NCI-H748 treated with DMSO at 0.1 percent for 48 hours (cell line): ENCODE results near the gene ZNF266.

Source experiments
- DNase-seq: peaks from one replicate; lab custom pipeline; 2025; lab: John Stamatoyannopoulos, UW

The ZNF266 gene

DNA sequence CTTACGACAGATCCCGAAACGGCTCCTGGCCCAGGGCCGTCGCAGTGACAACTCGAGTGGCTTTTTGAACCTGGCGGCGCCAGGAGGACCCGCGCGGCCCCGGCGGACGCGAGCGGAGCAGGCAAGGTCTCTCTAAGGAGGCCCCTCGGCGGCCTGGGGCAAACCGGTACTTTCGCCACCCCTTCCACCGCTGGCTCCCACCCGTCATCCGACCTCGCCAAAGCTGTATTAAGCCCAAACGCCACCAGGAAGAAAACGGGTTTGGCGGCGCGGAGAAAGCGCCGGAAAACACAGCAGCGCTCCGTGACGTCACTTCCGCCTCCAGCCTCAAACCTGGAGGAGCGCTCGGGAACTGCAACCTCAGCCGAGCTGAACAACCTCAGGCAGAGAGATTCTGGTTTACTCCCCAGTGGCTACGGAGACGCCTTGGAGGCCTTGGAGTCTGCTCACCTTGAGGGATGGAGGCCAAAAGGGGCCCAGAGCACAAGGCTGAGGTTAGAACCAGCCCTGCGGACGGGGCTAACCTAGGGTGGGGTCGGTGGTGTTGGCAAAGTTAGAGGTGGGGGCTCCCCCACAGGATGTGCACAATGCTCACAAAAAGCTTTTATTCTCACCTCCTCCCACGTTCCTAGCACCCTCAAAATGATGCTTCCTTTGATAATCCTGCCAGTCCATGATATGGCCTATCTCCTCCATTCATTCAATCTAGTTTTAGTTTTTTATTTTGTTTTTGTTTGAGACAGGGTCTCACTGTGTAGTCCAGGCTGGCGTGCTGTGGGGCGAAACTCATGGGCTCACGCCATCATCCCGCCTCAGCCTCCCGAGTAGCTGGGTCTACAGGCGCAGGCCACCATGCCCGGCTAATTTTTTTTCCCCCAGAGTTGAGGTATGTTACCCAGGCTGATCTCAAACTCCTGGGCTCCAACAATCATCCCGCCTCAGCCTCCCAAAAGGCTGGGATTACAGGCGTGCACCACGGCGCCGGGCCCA, at the start of gene ZNF266:
Gene ZNF266, minus strand, starts transcription at position 295 of the 990 bp plus-strand sequence. CDS start 15,484 bp downstream, outside the sequence.
- peak; percentile 51 for DNase-seq

DNA sequence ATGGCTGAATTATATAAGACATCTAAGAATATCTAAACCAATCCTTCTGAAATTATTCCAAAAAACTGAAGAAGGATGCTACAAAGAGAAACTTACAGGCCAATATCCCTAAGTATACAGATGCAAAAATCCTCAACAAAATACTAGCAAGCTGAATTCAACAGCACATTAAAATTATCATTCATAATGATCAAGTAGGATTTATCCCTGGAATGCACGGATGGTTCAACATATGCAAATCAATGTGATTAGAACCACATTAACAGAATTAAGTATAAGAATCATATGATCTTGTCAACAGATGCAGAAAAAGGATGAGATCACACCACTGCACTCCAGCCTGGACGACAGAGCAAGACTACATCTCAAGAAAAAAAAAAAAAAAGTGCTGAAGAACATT, 49.8 kb upstream of the ZNF266 start:
- DNase-seq, result no peak

DNA sequence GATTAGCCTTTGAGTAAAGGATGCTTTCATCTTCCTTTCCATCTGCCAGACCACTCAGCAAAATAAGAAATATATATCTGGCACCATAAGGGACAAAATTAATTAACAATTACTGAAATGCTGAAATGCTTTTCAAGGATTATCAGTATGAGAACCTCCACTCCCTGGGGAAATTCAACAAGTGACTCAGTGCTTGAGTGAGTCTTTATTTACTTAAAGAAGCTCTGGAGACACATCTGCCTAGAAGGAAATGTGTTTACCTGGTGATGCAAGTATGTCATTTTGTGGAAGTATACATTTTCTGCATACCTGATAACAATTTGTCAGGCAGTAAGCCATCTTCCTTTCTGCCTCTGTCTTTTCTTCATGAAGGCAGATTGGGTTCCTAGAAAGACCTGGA, 39.6 kb upstream of the ZNF266 start:
- no peak for DNase-seq

DNA sequence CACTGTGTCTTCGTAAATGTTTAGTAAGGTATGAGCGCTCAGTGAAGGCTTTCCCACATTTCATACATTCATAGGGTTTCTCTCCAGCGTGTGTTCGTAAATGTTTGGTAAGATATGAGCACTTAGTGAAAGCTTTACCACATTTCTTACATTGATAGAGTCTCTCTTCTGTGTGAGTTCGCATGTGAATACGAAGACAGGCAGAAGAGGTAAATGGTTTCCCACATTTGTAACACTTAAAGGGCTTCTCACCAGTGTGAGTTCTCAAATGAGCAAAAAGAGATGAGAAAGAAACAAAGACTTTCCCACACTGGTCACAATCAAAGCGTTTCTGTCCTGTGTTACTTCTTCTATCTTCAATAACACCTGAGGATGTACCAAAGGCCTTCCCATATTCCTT, 31.8 kb upstream of the ZNF266 start:
- no peak for DNase-seq

DNA sequence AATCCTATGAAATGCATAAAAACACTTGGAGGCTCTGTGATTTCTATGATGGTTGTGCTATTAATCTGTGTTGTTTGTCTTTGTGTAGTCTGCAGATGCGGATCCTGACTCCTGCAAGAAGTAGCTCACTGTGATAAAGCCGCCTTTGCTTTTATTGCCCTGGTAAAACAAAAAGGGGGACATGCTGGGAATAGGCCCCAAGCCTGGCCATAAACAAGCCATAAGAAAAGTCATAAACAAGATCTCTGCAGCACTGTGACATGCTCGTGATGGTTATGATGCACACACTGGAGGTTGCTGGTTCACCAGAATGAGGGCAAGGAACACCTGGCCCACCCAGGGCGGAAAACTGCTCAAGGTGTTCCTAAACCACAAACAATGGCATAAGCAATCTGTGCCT, 26.6 kb upstream of the ZNF266 start:
- DNase-seq, result no peak

DNA sequence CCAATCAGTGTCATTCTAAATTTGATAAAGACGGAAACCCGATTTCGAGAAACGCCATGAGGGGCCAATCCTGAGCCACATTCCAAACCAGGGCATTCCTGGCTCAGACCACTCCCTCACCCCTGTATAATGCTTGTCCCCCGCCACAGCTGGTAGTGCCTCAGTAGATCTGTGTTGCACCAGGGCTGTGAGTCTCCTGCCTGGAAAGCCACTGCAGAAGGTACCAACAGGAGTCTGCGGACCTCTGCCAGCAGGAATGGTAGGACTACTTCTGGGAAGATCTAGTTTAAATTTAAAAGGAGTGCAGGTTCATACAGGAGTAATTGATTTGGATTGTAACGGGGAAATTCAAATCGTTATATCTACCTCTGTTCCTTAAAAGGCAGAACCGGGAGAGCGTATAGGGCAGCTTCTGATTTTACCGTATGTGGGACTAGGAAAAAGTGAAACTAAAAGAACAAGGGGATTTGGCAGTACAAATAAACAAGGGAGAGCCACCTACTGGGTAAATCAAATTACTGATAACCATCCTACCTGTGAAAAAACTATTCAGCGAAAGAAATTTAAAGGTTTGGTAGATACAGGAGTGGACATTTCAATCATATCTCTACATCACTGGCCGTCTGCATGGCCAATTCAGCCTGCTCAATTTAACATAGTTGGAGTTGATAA, 20.8 kb upstream of the ZNF266 start:
- no peak for DNase-seq

DNA sequence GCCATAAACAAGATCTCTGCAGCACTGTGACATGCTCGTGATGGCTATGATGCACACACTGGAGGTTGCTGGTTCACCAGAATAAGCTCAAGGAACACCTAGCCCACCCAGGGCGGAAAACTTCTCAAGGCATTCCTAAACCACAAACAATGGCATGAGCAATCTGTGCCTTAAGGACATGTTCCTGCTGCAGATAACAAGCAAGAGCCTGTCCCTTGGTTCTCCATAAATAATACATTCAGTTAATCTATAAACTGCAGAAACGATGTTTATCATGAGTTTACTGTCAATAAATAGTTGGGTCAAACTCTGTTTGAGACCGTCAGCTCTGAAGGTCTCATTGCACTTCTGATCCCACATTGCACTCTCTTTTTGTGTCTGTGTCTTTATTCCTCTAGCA, 18.6 kb upstream of the ZNF266 start:
- DNase-seq, result no peak

DNA sequence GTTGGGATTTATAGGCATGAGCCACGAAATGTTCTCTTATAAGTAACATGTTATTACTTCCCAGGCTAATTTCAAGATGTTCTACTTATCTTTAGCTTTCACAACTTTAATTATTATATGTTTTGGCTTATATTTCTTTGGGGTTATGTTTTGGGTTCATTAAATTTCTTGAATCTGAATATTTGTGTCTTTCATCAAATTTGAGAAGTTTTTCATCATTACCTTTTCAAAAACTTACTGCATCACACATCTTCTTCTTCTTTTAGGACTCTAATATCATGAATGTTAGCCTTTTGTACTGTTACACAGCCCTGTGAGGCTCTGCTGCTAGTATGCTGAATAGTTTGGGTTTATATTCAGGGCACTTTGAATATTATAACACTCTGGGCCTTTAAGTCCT, 9.7 kb upstream of the ZNF266 start:
- DNase-seq, result no peak

DNA sequence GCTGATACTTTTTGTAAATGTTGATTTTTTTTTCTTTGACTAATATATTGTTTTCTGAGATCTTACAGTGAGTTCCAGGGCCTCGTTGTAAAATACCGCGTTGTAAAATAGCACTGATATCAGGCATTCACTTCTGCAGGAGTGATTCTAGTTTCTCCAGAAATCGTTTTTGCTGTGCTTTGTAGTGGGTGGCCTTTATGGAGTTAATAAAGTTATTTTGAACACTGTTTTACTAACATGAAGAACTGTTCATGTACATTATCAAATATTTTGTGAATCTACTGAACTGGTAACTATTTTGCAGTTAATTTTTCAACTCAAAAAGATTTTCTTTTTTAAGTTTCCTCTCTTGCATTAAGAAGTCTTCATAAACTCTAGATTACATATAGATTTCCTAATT, 985 bp upstream of the ZNF266 start:
- DNase-seq, result no peak

DNA sequence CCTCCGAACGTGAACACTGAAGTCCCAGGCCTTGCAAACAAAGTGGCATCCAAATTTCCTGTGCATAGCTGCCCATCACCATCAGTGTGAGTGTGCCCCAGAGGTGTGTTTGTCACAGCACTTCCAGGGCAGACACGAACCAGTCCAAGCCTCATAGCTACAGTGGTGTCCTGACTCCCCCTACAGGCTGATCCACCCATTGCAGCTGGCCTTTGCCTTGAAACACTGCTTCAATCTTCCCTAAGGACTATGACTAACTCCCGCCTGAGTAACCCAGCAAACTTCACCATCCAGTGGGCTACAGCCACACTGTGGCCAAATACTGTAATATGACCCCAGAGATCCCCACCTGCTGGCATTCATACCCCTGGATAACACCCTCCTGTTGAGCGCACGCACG, 3.9 kb downstream of the ZNF266 start:
- DNase-seq, result peak; percentile 4

DNA sequence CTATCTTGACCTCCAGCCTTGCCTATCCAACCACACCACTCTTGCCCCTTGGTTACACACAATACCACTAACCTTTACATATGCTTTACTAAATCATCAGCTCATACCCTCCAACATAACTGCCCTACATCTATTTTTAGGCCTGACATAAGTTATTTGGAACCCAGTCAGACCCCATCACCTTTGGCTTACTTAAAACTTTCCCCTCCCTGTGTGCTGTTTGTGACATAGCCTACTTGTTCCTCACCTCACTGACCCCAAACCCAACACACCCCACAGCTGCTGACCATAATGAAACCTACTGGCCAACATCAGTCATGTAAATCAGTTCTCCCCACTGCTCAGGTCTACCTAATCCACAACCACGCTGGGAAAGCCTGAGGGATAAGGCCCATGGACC, 4.9 kb downstream of the ZNF266 start:
- DNase-seq, result no peak

DNA sequence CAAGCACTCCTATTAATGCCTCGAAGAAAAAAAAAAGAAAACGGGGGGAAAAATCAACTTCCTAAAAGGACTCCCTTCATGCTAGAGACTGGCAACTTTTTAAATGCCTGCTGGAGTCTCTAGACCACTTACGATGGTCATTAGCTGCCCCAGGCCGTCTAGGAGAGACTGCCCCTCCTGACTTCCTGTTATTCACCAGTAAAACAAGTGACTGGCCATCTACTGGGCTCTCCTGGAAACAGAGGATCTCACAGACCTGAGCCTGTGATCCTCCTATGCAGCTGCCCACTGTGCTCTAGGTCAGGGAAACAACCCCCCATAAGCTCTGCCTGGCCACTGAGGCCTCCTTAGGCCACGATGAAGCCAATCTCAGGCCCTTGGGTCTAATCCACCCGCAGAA, 7.4 kb downstream of the ZNF266 start:
- no peak for DNase-seq

DNA sequence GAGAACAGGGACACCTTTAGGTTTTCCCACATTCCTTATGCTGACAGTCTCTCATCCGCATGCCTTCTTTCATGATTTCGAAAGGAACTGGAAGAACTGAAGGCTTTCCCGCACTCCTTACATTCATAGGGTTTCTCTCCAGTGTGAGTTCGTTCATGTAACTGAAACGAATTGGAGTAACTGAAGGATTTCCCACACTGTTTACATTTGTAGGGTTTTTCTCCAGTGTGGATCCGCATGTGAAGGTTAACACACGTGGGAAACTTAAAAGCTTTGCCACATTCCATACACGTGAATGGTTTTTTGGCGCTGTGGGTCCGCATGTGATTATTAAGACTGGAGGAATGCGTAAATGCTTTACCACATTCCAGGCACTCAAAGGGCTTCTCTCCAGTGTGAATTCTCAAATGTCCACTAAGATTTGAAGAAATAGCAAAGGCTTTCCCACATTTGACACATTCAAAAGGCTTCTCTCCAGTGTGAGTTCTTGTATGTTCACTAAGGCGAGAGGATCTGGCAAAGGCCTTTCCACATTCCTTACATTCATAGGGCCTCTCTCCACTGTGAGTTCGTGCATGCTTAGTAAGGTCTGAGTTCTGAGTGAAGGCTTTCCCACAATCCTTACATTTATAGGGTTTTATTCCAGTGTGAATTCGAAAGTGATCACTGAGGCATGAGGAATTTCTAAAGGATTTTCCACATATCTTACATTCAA, 22.0 kb downstream of the ZNF266 start:
- DNase-seq, result no peak

DNA sequence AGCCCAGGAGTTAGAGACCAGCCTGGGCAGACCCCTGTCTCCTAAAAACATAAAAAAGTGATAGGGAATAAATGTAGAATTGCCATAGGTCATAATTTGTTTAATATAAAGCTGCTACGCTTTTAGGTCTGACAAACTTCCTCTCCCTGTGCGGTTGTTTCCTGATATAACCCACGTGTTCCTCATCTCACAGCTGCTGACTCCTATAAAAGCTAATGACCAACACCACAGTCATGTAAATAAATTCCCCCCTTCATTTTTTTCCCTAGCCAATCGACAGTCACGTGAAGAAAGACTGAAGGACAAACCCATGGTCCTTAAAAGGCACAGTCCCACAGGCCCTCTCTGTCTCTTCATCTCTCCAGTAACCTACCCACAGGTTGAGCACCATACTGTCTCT, 27.5 kb downstream of the ZNF266 start:
- DNase-seq, result no peak

DNA sequence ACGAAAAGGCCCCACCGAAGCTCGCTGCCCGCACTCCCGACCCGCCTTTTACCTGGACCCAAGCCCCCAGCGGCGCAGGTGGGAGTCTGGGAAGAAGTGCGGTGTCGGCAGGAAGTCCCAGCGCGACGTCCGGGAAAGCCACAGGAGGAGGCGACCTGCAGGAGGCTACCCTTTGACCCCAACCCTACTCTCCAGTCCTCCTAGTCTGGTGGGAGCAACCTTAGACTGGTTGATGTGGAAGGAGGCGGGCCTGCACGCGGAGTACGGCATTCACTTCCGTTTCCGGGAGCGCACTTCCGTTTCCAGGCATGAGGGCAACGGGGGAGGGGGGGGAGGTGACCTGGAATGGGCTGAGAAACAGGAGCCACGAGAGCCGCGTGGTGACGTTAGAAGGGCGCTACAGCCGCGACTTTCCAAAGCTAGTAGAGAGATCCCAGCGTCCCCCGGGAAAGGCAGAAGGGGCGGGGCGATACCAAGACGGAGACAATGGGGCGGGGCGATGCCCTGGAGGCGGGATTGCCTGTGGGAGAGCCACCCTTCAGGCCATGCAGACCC, 28.5 kb downstream of the ZNF266 start:
- DNase-seq, result peak; percentile 49

DNA sequence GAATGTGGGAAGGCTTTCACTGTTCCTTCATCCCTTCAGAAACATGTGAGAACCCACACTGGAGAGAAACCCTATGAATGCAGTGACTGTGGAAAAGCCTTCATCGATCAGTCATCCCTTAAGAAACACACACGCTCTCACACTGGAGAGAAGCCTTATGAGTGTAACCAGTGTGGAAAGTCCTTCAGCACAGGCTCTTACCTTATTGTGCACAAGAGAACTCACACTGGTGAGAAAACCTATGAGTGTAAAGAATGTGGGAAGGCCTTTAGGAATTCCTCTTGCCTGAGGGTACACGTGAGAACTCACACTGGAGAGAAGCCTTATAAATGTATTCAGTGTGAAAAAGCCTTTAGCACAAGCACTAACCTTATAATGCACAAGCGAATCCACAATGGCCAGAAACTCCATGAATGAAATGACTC, 54.0 kb downstream of the ZNF266 start:
- DNase-seq, result no peak

DNA sequence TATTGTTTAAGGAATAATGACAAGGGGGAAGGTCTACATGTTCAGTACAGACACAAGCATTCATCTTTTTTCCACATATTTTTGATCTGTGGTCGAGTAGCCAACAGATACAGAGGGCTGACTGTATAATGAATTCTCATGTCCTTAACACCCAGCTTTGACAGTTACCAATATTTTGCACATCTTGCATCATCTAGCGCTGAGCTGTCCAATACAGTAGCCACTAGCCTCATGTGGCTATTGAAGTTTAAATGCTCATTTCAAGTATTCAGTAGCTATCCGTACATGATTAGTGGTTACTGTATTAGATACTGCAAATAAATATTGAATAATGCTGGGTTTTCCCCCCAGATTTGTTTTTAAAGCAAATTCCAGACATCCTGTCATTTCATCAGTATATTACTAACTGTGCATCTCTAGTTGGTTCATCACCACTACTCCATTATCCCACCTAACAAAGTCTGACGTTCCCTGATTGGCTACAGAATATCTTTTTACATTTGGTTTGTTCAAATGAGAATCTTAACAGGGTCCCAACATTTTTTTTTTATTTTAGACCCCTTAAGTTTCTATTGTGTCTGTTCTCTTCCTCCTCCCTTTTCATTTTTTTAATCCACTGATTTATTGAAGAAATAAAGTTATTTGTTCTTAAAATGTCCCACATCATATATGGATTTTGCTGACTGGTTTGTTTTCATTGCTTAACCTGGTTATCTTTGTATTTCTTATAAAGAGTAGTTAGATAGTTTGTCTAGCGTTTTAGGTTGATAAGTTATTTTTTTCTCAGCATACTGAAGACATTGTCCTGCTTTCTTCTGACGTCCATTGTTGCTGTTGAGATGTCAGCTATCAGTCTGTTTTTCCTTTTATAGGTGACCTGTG, 64.4 kb downstream of the ZNF266 start:
- DNase-seq, result no peak

DNA sequence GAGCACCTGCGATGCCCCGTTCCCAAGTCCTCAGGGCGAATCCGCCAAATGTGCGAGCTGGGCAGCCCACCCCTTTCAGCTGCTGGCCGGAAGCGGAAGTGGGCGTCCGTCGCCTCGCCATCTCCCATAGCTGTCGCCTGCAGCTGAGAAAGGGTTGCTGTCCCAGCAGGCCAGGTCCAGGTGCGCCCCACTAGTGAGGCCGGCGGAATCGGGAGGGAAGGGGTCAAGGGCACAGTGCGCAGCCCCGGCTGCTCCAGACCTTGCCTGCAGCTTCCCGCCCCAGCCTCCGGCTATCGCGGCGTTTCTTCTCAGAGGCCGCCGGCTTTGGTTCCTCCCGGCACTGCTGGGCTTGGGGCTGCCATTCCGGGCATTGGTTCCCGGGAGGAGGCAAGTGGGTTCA, 72.5 kb downstream of the ZNF266 start, which contains the start of gene ZNF177:
Gene ZNF177, plus strand, starts transcription at position 109 of the 400 bp plus-strand sequence. CDS start 15,299 bp downstream, outside the sequence.
- DNase-seq, result no peak
